AG09319 (cell line): ENCODE results near the gene INSM1.

Experiments used
- DNase-seq: peaks from one replicate; pipeline ENCODE4 v3.0.0-alpha.2; 2010; ENCODE audit warnings: low read depth; ENCODE audit errors: extremely low read depth
- CTCF ChIP-seq: IDR thresholded peaks from 2 replicates; pipeline ENCODE4 v1.5.1; 2011; ENCODE audit warnings: low read depth, mild to moderate bottlenecking, inconsistent platforms, low read length, moderate library complexity

Gene INSM1

GRCh38 chr20:20367575-20368417 lies at the start of gene INSM1:
Gene INSM1 (plus strand): TSS chr20:20368104. CDS start chr20:20368268, 164 bp downstream.
- TF ChIP-seq CTCF, result no peak
- DNase-seq, result no peak

- DNase-seq, result no peak
Observed at GRCh38 chr20:20318365-20319161, 49.3 kb upstream of the INSM1 start.

GRCh38 chr20:20321134-20321533 lies 46.8 kb upstream of the INSM1 start:
- DNase-seq, result no peak
- TF ChIP-seq CTCF, result no peak

More at GRCh38 chr20:20318365-20319161, 49.3 kb upstream of the INSM1 start:
- TF ChIP-seq CTCF, result no peak

GRCh38 chr20:20321917-20322316 lies 46.0 kb upstream of the INSM1 start:
- no peak for TF ChIP-seq CTCF
- DNase-seq, result no peak

- DNase-seq, result no peak
- TF ChIP-seq CTCF, result no peak
Observed at GRCh38 chr20:20322912-20323311, 45.0 kb upstream of the INSM1 start.

GRCh38 chr20:20327746-20328145 lies 40.2 kb upstream of the INSM1 start:
- no peak for DNase-seq

More at GRCh38 chr20:20327746-20328145, 40.2 kb upstream of the INSM1 start:
- TF ChIP-seq CTCF, result no peak
